Nasal cavity respiratory epithelium epithelial cell of viscerocranial mucosa (primary cell): Measurements from ENCODE around the gene DEFB121. TPM values are rescaled to one million over a fixed set of nuclear protein-coding genes. Genes with fewer than 3 reads are reported as not detected.

Experiments
- total RNA-seq: library from RNA; depleted of rRNA; stranded (reverse); fragments of >200 nt; gene quantifications from 2 replicates; pipeline ENCODE4 v1.2.3, GENCODE V29; 2014

Gene DEFB121
- not detected in 2 replicates for total RNA-seq

GRCh38 chr20:31406115-31406514 lies at the start of gene DEFB121:
Gene DEFB121 (minus strand): TSS chr20:31406215. CDS start chr20:31406152, 63 bp downstream.

DNA sequence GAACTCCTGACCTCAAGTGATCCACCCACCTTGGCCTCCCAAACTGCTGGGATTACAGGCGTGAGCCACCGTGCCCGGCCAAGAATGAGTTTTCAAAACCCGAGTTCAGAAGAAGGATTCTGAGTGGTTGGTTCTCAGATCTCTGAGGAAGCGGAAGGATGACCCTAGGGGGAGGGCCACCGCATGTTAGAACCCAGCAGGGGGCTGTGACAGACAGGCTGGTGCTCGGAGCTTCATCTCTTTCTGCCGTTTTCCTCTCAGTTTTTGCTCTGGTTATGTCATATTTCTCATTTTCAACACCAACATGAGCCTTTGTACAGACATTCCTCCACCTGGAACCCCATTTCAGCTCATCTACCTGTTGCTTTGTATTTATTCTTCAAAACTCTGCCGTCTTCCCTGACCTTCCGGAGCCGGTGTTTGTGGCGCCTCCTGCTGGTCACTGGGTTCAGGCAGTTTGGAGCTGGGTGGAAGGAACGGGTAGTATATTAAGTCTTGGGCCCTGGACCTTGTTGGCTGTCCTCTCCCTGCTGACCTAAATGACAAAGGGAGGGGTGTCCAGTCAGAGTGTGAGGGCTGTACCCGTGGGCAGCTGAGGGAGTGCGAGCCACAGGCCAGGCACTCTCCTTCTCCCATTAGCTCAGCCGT lies 34.1 kb upstream of the DEFB121 start, which contains the start of gene DEFB123:
Gene DEFB123 (plus strand): TSS at position 621 of the 648 bp plus-strand sequence. CDS start 67 bp downstream, outside the sequence.

DNA sequence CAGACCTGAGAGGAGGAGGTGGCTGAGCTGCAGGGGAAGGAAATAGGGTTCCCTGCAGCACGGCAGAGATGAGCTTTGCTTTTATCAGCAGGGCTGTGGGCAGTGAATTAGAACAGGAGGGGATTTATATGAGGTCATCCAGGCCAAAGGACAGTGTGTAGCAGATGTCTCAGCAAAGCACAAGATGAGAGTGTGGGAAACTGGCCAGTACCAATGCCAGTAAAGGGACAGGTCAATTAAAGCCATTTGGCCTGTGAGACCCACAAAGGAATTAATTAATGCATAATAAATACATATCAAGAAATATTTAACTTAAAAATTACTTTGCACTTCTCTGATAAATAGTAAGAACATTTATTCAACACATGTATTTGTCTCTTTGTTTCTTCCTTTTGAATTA lies 15.5 kb downstream of the DEFB121 start, which contains the start of gene DEFB119:
Gene DEFB119 (minus strand): TSS at position 101 of the 400 bp plus-strand sequence. CDS start 107 bp downstream, outside the sequence.

DNA sequence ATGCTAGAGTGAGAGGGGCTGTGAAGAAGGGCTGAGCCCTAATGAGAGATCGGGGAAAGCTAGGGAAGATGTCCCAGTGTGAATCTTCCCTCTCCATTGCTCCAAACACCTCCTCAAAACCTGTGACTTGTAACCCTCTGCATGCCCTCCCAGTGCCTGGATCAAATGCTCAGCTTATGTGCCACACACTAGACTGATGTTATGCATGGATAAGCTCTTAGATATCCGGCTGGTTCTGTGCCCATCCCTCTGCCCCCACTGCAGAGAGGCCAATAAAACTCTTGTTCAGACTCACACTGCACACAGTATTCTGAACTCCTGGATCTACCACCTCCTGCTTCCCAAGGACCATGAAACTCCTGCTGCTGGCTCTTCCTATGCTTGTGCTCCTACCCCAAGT lies 37.7 kb downstream of the DEFB121 start, which contains the start of gene DEFB118:
Gene DEFB118 (plus strand): TSS at position 301 of the 400 bp plus-strand sequence. CDS start 50 bp downstream, at position 351.

Other genes with a start within 250 kb of the DEFB121 start
- gene DEFB115, start 148.6 kb downstream of the DEFB121 start, total RNA-seq = not detected in 2 replicates
- not detected in 2 replicates for gene DEFB116, start 97.6 kb downstream of the DEFB121 start, total RNA-seq
- not detected in 2 replicates for gene DEFB118, start 37.6 kb downstream of the DEFB121 start, total RNA-seq
- not detected in 2 replicates for gene DEFB119, start 15.6 kb downstream of the DEFB121 start, total RNA-seq
- gene DEFB123, start 34.4 kb upstream of the DEFB121 start, total RNA-seq = not detected in 2 replicates
- gene DEFB124, start 68.9 kb upstream of the DEFB121 start, total RNA-seq = not detected in 2 replicates
- gene REM1, start 69.1 kb upstream of the DEFB121 start, total RNA-seq = not detected in 2 replicates
- gene HM13, start 108.2 kb upstream of the DEFB121 start, total RNA-seq = 52.3 and 82.9 TPM in 2 replicates
- 248 and 435 TPM in 2 replicates for gene ID1, start 199.1 kb upstream of the DEFB121 start, total RNA-seq
- gene COX4I2, start 231.7 kb upstream of the DEFB121 start, total RNA-seq = not detected in 2 replicates